H1 (cell line): ENCODE data around the gene SLC7A11. TPM values are rescaled to one million over a fixed set of nuclear protein-coding genes. Genes with fewer than 3 reads are reported as not detected.

Source experiments
- CTCF ChIA-PET: fragments of 300-600 bp; sonication (Branson Sonifier 250); formaldehyde crosslinking; loops from one replicate; lab custom pipeline; 2021; ENCODE audit not compliant: partially characterized antibody; lab: Charles Lee
- POLR2A ChIA-PET: fragments of 300-600 bp; sonication (Branson Sonifier 250); formaldehyde crosslinking; loops from one replicate; lab custom pipeline; 2021; ENCODE audit warnings: inconsistent platforms; ENCODE audit not compliant: partially characterized antibody; lab: Charles Lee
- DNase-seq, 2 experiments: peaks; one replicate each; pipeline versions ENCODE4 v3.0.0 to v3.0.0-alpha.2; 2010 to 2022; ENCODE audit warnings: low spot score in 2 of 2, low read depth in 1 of 2, mixed read lengths in 1 of 2
- FAIRE-seq: peaks from 2 replicates; lab custom pipeline; 2011; peaks lifted over from hg19 to GRCh38; lab: Jason Lieb, UNC
- H2AFZ ChIP-seq: 2 replicates; pipeline ENCODE4 v1.8.1; 2012; ENCODE audit warnings: low read length, inconsistent platforms
- H2AK5ac ChIP-seq: 2 replicates; pipeline ENCODE4 v1.6.1; 2013; ENCODE audit warnings: low read depth, low read length
- H2BK120ac ChIP-seq: replicated peaks from 2 replicates; pipeline ENCODE3; 2013; ENCODE audit warnings: low read depth, low read length, inconsistent platforms
- H2BK12ac ChIP-seq: 2 replicates; pipeline ENCODE4 v1.6.1; 2013; ENCODE audit warnings: low read depth, low read length
- H2BK15ac ChIP-seq: 2 replicates; pipeline ENCODE4 v1.6.1; 2013; ENCODE audit warnings: low read length
- H2BK20ac ChIP-seq: 2 replicates; pipeline ENCODE4 v1.6.1; 2013; ENCODE audit warnings: low read length
- H2BK5ac ChIP-seq: 2 replicates; pipeline ENCODE4 v1.6.1; 2013; ENCODE audit warnings: low read depth, low read length
- H3K14ac ChIP-seq: 2 replicates; pipeline ENCODE4 v1.6.1; 2013; ENCODE audit warnings: inconsistent platforms; ENCODE audit not compliant: insufficient read length
- H3K18ac ChIP-seq: 2 replicates; pipeline ENCODE4 v1.6.1; 2013; ENCODE audit warnings: low read length; ENCODE audit errors: extremely low read depth
- H3K23ac ChIP-seq: 2 replicates; pipeline ENCODE4 v1.6.1; 2013; ENCODE audit warnings: inconsistent platforms; ENCODE audit not compliant: insufficient read length
- H3K23me2 ChIP-seq: 2 replicates; pipeline ENCODE4 v1.6.1; 2013; ENCODE audit warnings: low read depth, low read length
- H3K27ac ChIP-seq: 2 replicates; pipeline ENCODE4 v1.6.1; 2011; ENCODE audit warnings: low read depth, low read length, inconsistent platforms
- H3K27me3 ChIP-seq, 4 experiments: replicated peaks in 1 of 4; 1 replicate in 1 of 4; 2 replicates in 3 of 4; pipeline versions ENCODE4 v1.6.1 to v1.8.1; 2011 to 2013; ENCODE audit warnings: low read length in 3 of 4, mild to moderate bottlenecking in 3 of 4, inconsistent platforms in 2 of 4, mixed read lengths in 2 of 4, moderate library complexity in 1 of 4; ENCODE audit not compliant: control insufficient read depth in 3 of 4, insufficient read depth in 3 of 4; ENCODE audit errors: extremely low read depth in 1 of 4
- H3K36me3 ChIP-seq, 4 experiments: 2 replicates each; pipeline versions ENCODE4 v1.6.1 to v1.8.1; 2011 to 2013; ENCODE audit warnings: mild to moderate bottlenecking in 4 of 4, low read length in 3 of 4, moderate library complexity in 2 of 4, control low read depth in 1 of 4, inconsistent platforms in 1 of 4; ENCODE audit not compliant: insufficient read depth in 4 of 4, control insufficient read depth in 2 of 4
- H3K4ac ChIP-seq: replicated peaks from 2 replicates; pipeline ENCODE3; 2013; ENCODE audit warnings: low read length, low read depth, mixed read lengths, inconsistent platforms; ENCODE audit not compliant: insufficient read length
- H3K4me1 ChIP-seq, 4 experiments: replicated peaks in 1 of 4; 1 replicate in 1 of 4; 2 replicates in 3 of 4; pipeline versions ENCODE4 v1.6.1 to v1.8.1; 2011 to 2013; ENCODE audit warnings: low read length in 3 of 4, inconsistent platforms in 2 of 4, mixed read lengths in 1 of 4; ENCODE audit not compliant: insufficient read depth in 4 of 4, control insufficient read depth in 3 of 4
- H3K4me2 ChIP-seq, 2 experiments: 2 replicates each; pipeline versions ENCODE4 v1.6.1 to v1.8.1; 2011 to 2013; ENCODE audit warnings: low read depth in 2 of 2, low read length in 2 of 2, control low read depth in 1 of 2, inconsistent platforms in 1 of 2, mild to moderate bottlenecking in 1 of 2; ENCODE audit not compliant: insufficient read depth in 1 of 2
- H3K4me3 ChIP-seq, 4 experiments: fragments of 200-600, 300-600 bp in 1 of 4; sonication (generic), shearing (Covaris generic), sonication (Bioruptor Twin) in 1 of 4; 2 replicates each; pipeline versions ENCODE4 v1.5.1 to v1.8.1; 2011 to 2016; ENCODE audit warnings: low read length in 4 of 4, low read depth in 3 of 4, control low read depth in 2 of 4, inconsistent platforms in 2 of 4, mild to moderate bottlenecking in 2 of 4, mixed read lengths in 1 of 4, moderate library complexity in 1 of 4; ENCODE audit not compliant: insufficient read depth in 2 of 4; ENCODE audit errors: extremely low read depth in 1 of 4
- H3K56ac ChIP-seq: replicated peaks from 2 replicates; pipeline ENCODE3; 2013; ENCODE audit warnings: low read depth, mild to moderate bottlenecking, mixed read lengths, low read length, inconsistent platforms; ENCODE audit not compliant: insufficient read length
- H3K79me1 ChIP-seq: 2 replicates; pipeline ENCODE4 v1.6.1; 2013; ENCODE audit warnings: low read depth, low read length, control low read depth
- H3K79me2 ChIP-seq, 2 experiments: 2 replicates each; pipeline versions ENCODE4 v1.6.1 to v1.8.1; 2012 to 2013; ENCODE audit warnings: low read length in 2 of 2, mild to moderate bottlenecking in 2 of 2, inconsistent platforms in 1 of 2; ENCODE audit not compliant: insufficient read depth in 2 of 2, control insufficient read depth in 1 of 2
- H3K9ac ChIP-seq, 4 experiments: replicated peaks in 1 of 4; 1 replicate in 1 of 4; 2 replicates in 3 of 4; pipeline versions ENCODE4 v1.6.1 to v1.8.1; 2011 to 2013; ENCODE audit warnings: low read depth in 3 of 4, low read length in 3 of 4, control low read depth in 2 of 4, mild to moderate bottlenecking in 2 of 4, moderate library complexity in 2 of 4, inconsistent platforms in 1 of 4; ENCODE audit errors: extremely low read depth in 1 of 4
- H3K9me3 ChIP-seq, 2 experiments: 2 replicates each; pipeline versions ENCODE4 v1.6.1 to v1.8.1; 2012 to 2013; ENCODE audit warnings: mild to moderate bottlenecking in 2 of 2, moderate library complexity in 2 of 2, control low read depth in 1 of 2, inconsistent platforms in 1 of 2, low read depth in 1 of 2, low read length in 1 of 2, mixed read lengths in 1 of 2; ENCODE audit not compliant: insufficient read depth in 2 of 2
- H4K20me1 ChIP-seq, 2 experiments: replicated peaks in 1 of 2; 2 replicates each; pipeline versions ENCODE3 to v1.8.1; 2011 to 2013; ENCODE audit warnings: inconsistent platforms in 2 of 2, low read length in 2 of 2, mild to moderate bottlenecking in 1 of 2; ENCODE audit not compliant: insufficient read depth in 2 of 2, control insufficient read depth in 1 of 2
- H4K5ac ChIP-seq: 2 replicates; pipeline ENCODE4 v1.6.1; 2013; ENCODE audit warnings: low read length, low read depth, mixed read lengths, inconsistent platforms; ENCODE audit not compliant: insufficient read length
- H4K8ac ChIP-seq: 2 replicates; pipeline ENCODE4 v1.8.0; 2013; ENCODE audit warnings: mild to moderate bottlenecking, moderate library complexity, low read length, inconsistent platforms; ENCODE audit not compliant: insufficient read depth; ENCODE audit errors: extremely low read depth
- H4K91ac ChIP-seq: replicated peaks from 2 replicates; pipeline ENCODE3; 2013; ENCODE audit warnings: low read length, mixed read lengths, inconsistent platforms; ENCODE audit not compliant: insufficient read length
- ATF2 ChIP-seq: IDR thresholded peaks from 2 replicates; pipeline ENCODE4 v1.6.1; 2012; ENCODE audit warnings: low read length, inconsistent platforms
- KDM1A ChIP-seq: fragments of 200-600, 300-600 bp; sonication (generic); IDR thresholded peaks from 2 replicates; pipeline ENCODE4 v1.7.1; 2016; ENCODE audit warnings: mild to moderate bottlenecking, low read length, borderline replicate concordance
- RFX5 ChIP-seq: IDR thresholded peaks from 2 replicates; pipeline ENCODE4 v1.6.1; 2011; ENCODE audit warnings: low read depth, low read length, improper control_type of control experiment, borderline replicate concordance
- TEAD4 ChIP-seq: IDR thresholded peaks from 2 replicates; pipeline ENCODE4 v1.6.1; 2012; ENCODE audit warnings: low read depth, low read length, inconsistent platforms, mixed read lengths
- WGBS, 2 experiments: shearing (Covaris generic) in 1 of 2; methylation state at CpG; one replicate each; pipeline versions ENCODE4 v1.1.6 to v1.1.7; 2013 to 2015; ENCODE audit warnings: low lambda C conversion rate in 2 of 2, mixed read lengths in 2 of 2, inconsistent platforms in 1 of 2, low coverage in 1 of 2, missing lambda C conversion rate in 1 of 2; ENCODE audit not compliant: insufficient replicate concordance in 2 of 2, insufficient coverage in 1 of 2, insufficient read length in 1 of 2; ENCODE audit errors: extremely low coverage in 1 of 2, missing lambda C conversion rate in 1 of 2; 5-methylcytosine and 5-hydroxymethylcytosine counted together
- polyA plus RNA-seq, 7 experiments: library from polyadenylated mRNA; depleted of rRNA in 3 of 7; stranded (reverse) in 5 of 7; unstranded in 2 of 7; fragments of >200 nt in 5 of 7; fragments of 200-250 nt in 2 of 7; gene quantifications; 1 replicate in 5 of 7; 2 replicates in 1 of 7; 4 replicates in 1 of 7; pipeline versions ENCODE4 v1.2.1 to v1.2.3, GENCODE V29; 2011 to 2013; ENCODE audit warnings: missing spikeins in 2 of 7, mixed read lengths in 2 of 7
- total RNA-seq: library from RNA; stranded (reverse); fragmentation: NEBNext Ultra II Directional; extraction: Animal tissue kit (Norgen Biotek cat#: 25700); gene quantifications from 2 replicates; pipeline ENCODE4 v1.2.1, GENCODE V29; 2021

Gene SLC7A11
- total and polyA plus RNA-seq, 2 of the 8 experiments (the other 6 are each of a cell fraction or from before 2014, with no cell fraction given): 6.6 to 17.0 TPM

DNA sequence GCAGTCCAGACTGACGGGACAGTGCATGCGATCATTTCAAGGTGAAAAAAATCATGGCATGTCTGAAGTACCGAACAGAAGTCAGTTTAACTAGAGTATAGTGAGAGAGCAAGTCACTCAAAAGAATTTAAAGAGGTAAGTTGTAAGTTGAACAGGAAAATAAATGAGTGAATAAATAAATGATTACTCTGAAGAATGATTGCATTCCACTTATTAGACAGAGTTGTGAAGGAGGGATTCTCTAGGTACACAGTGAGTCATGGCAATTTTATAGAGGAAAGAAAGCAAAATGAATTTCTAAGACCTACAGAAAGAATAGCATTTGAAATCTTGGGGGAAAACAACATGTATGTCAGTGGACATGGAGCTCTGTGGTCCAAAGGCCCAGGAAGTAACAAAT is 37.1 kb upstream of the SLC7A11 start:
- no peak overlapping the region for H2BK5ac ChIP-seq
- H3K79me2 ChIP-seq: no peaks in the 10 kb centered on the region
- CTCF ChIA-PET: interaction anchor here (0.9 kb wide), 1 partner anchor 31 kb away, joined by 3 read pairs; no protein-coding TSS in a partner anchor
- H2BK20ac ChIP-seq: no peak overlapping the region
- H4K91ac ChIP-seq: no peak overlapping the region
- no peak overlapping the region for H3K23ac ChIP-seq
- H3K4ac ChIP-seq: no peak overlapping the region
- FAIRE-seq (no peak), DNase-seq (no peak)
- no peak overlapping the region for H2BK12ac ChIP-seq
- H3K9ac ChIP-seq: no peak overlapping the region
- no peaks in the 10 kb centered on the region; a peak in 1 of 8 replicates for H3K36me3 ChIP-seq
- no peaks in the 10 kb centered on the region for H3K79me1 ChIP-seq
- no peak overlapping the region for H2BK15ac ChIP-seq
- no peak overlapping the region for H2AFZ ChIP-seq
- POLR2A ChIA-PET: interaction anchor here (0.6 kb wide), 1 partner anchor 590 kb away, joined by 3 read pairs; no protein-coding TSS in a partner anchor
- no peaks in the 10 kb centered on the region for H4K20me1 ChIP-seq
- no peaks in the 10 kb centered on the region for H3K4me1 ChIP-seq
- H2BK120ac ChIP-seq: no peak overlapping the region
- H3K56ac ChIP-seq: no peak overlapping the region
- WGBS, 2 experiments: 85% methylated on average over 3 of the region's 3 CpGs; no CpG with 5 or more reads in 1 of the 2 experiments
- no peak overlapping the region for H3K4me3 ChIP-seq
- no peaks in the 10 kb centered on the region for H3K27me3 ChIP-seq
- no peak overlapping the region for H3K27ac ChIP-seq
- no peaks in the 10 kb centered on the region for H3K9me3 ChIP-seq
- no peak overlapping the region for H3K18ac ChIP-seq
- no peak overlapping the region for H3K4me2 ChIP-seq
- H4K8ac ChIP-seq: no peak overlapping the region
- H3K23me2 ChIP-seq: 0 out of 2 replicates have a peak, but pooled peaks cover 1% of the 10 kb centered on the region
- no peak overlapping the region for H4K5ac ChIP-seq
- no peak overlapping the region for H3K14ac ChIP-seq
- H2AK5ac ChIP-seq: no peak overlapping the region
- no peak for TF ChIP-seq TEAD4
- TF ChIP-seq RFX5: no peak
- no peak for TF ChIP-seq KDM1A
- TF ChIP-seq ATF2: no peak
